ENCODE measurements around the gene RSF1.

The RSF1 gene

DNA sequence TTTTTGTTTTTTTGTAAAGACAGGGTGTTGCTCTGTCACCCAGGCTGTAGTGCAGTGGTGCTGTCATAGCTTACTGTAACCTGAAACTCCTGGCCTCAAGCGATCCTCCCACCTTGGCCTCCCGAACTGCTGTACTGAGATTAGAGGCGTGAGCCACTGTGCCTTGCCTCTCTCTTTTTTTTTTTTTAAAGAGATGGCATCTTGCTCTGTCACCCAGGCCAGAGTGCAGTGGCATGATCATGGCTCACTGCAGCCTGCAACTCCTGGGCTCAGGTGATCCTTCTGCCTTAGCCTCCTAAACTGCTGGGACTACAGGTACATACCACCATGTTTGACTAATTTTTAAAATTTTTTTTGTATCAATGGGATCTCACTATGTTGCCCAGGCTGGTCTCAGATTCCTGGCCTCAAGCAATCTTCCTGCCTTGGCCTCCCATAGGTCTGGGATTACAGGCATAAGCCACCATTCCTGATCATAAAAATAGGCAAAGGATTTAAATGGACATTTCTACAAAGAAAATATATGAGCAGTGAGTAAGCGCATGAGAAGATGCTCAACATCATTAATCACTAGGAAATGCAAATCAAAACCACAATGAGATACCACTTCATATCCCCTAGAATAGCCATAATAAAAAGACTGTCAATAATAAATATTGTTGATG is 165.6 kb downstream of the RSF1 start:
- CTCF ChIA-PET = interaction anchor here (0.7 to 0.8 kb wide), 2 partner anchors 34 to 37 kb away, joined by 3 read pairs; no protein-coding TSS in a partner anchor
- no peak overlapping the region for H3K4me3 ChIP-seq (ENCODE audit: low read depth, low read length)
- H3K4me1 ChIP-seq (ENCODE audit: control insufficient read depth, insufficient read depth, low read length) = no peaks in the 10 kb centered on the region
- TF ChIP-seq ZNF791 (tag by site-specific recombination; IDR thresholded peaks at IDR 0.05) (no peak), ZNF571 (tag by site-specific recombination; IDR thresholded peaks at IDR 0.05) (no peak), ZFHX2 (tag by site-specific recombination; conservative IDR thresholded peaks at IDR 0.05) (no peak), FEZF1 (tag by site-specific recombination; IDR thresholded peaks at IDR 0.05) (no peak), ELK4 (IDR thresholded peaks at IDR 0.05; ENCODE audit: borderline replicate concordance, low read depth, low read length) (no peak), ZNF555 (tag by site-specific recombination; conservative IDR thresholded peaks at IDR 0.05) (no peak), ZNF473 (tag by site-specific recombination; IDR thresholded peaks at IDR 0.05) (no peak), IKZF3 (tag by site-specific recombination; IDR thresholded peaks at IDR 0.05) (no peak), YY1 (tag by site-specific recombination; IDR thresholded peaks at IDR 0.05) (no peak), MYNN (tag by site-specific recombination; IDR thresholded peaks at IDR 0.05; ENCODE audit: borderline replicate concordance) (no peak)
- TF ChIP-seq, protein P1, sequence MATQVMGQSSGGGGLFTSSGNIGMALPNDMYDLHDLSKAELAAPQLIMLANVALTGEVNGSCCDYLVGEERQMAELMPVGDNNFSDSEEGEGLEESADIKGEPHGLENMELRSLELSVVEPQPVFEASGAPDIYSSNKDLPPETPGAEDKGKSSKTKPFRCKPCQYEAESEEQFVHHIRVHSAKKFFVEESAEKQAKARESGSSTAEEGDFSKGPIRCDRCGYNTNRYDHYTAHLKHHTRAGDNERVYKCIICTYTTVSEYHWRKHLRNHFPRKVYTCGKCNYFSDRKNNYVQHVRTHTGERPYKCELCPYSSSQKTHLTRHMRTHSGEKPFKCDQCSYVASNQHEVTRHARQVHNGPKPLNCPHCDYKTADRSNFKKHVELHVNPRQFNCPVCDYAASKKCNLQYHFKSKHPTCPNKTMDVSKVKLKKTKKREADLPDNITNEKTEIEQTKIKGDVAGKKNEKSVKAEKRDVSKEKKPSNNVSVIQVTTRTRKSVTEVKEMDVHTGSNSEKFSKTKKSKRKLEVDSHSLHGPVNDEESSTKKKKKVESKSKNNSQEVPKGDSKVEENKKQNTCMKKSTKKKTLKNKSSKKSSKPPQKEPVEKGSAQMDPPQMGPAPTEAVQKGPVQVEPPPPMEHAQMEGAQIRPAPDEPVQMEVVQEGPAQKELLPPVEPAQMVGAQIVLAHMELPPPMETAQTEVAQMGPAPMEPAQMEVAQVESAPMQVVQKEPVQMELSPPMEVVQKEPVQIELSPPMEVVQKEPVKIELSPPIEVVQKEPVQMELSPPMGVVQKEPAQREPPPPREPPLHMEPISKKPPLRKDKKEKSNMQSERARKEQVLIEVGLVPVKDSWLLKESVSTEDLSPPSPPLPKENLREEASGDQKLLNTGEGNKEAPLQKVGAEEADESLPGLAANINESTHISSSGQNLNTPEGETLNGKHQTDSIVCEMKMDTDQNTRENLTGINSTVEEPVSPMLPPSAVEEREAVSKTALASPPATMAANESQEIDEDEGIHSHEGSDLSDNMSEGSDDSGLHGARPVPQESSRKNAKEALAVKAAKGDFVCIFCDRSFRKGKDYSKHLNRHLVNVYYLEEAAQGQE (tag by site-specific recombination; IDR thresholded peaks at IDR 0.05) = no peak
- H3K9me3 ChIP-seq (ENCODE audit: control insufficient read depth, insufficient read depth, low read depth, low read length) = no peaks in the 10 kb centered on the region
- H3K27ac ChIP-seq (ENCODE audit: extremely low read depth, low read depth, low read length) = no peak overlapping the region
- no peaks in the 10 kb centered on the region for H3K36me3 ChIP-seq (ENCODE audit: control insufficient read depth in 2 of 2, insufficient read depth in 1 of 2, low read length in 2 of 2)
- POLR2A ChIA-PET = no interaction called here

GRCh38 chr11:77650123-77650522 is 170.4 kb downstream of the RSF1 start:
- no peaks in the 10 kb centered on the region for H3K36me3 ChIP-seq (ENCODE audit: control insufficient read depth in 2 of 2, insufficient read depth in 1 of 2, low read length in 2 of 2)
- H3K27ac ChIP-seq (ENCODE audit: extremely low read depth, low read depth, low read length) = no peak overlapping the region
- no peaks in the 10 kb centered on the region for H3K9me3 ChIP-seq (ENCODE audit: control insufficient read depth, insufficient read depth, low read depth, low read length)
- H3K4me1 ChIP-seq (ENCODE audit: control insufficient read depth, insufficient read depth, low read length) = no peaks in the 10 kb centered on the region
- TF ChIP-seq SETDB1 (IDR thresholded peaks at IDR 0.05; ENCODE audit: insufficient read length, low read length) = no peak
- TF ChIP-seq, protein P2, sequence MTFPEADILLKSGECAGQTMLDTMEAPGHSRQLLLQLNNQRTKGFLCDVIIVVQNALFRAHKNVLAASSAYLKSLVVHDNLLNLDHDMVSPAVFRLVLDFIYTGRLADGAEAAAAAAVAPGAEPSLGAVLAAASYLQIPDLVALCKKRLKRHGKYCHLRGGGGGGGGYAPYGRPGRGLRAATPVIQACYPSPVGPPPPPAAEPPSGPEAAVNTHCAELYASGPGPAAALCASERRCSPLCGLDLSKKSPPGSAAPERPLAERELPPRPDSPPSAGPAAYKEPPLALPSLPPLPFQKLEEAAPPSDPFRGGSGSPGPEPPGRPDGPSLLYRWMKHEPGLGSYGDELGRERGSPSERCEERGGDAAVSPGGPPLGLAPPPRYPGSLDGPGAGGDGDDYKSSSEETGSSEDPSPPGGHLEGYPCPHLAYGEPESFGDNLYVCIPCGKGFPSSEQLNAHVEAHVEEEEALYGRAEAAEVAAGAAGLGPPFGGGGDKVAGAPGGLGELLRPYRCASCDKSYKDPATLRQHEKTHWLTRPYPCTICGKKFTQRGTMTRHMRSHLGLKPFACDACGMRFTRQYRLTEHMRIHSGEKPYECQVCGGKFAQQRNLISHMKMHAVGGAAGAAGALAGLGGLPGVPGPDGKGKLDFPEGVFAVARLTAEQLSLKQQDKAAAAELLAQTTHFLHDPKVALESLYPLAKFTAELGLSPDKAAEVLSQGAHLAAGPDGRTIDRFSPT (tag by site-specific recombination; IDR thresholded peaks at IDR 0.05) = no peak
- CTCF ChIA-PET = no interaction called here
- H3K4me3 ChIP-seq (ENCODE audit: low read depth, low read length) = no peak overlapping the region
- POLR2A ChIA-PET = no interaction called here

GRCh38 chr11:77647654-77648305 is 172.7 kb downstream of the RSF1 start:
- Histone ChIP-seq H3K4me3 (ENCODE audit: low read depth, low read length) (no peak overlapping the region), H3K9me3 (ENCODE audit: control insufficient read depth, insufficient read depth, low read depth, low read length) (no peaks in the 10 kb centered on the region), H3K27ac (ENCODE audit: extremely low read depth, low read depth, low read length) (no peak overlapping the region), H3K36me3 (ENCODE audit: control insufficient read depth in 2 of 2, insufficient read depth in 1 of 2, low read length in 2 of 2) (no peaks in the 10 kb centered on the region), H3K4me1 (ENCODE audit: control insufficient read depth, insufficient read depth, low read length) (no peaks in the 10 kb centered on the region)
- POLR2A ChIA-PET = no interaction called here
- CTCF ChIA-PET = no interaction called here
- TF ChIP-seq ZFP37 (tag by site-specific recombination; IDR thresholded peaks at IDR 0.05) = no peak
- no peak for TF ChIP-seq ZNF10 (tag by site-specific recombination; IDR thresholded peaks at IDR 0.05)
- no peak for TF ChIP-seq ZNF785 (tag by site-specific recombination; IDR thresholded peaks at IDR 0.05)
- no peak for TF ChIP-seq ZNF639 (tag by site-specific recombination; IDR thresholded peaks at IDR 0.05)
- no peak for TF ChIP-seq ZNF580 (tag by site-specific recombination; IDR thresholded peaks at IDR 0.05)
- no peak for TF ChIP-seq ZNF660 (tag by site-specific recombination; IDR thresholded peaks at IDR 0.05)
- no peak for TF ChIP-seq ZNF664 (tag by site-specific recombination; IDR thresholded peaks at IDR 0.05)
- TF ChIP-seq YY2 (tag by site-specific recombination; IDR thresholded peaks at IDR 0.05) = no peak
- no peak for TF ChIP-seq ZNF561 (tag by site-specific recombination; IDR thresholded peaks at IDR 0.05; ENCODE audit: borderline replicate concordance)

Measured in HEK293 (cell line).